NOMO-1 treated with dmso at 0.1 percent for 144 hours (cell line): ENCODE data around the gene SLC1A4.
A peak's percentile ranks its signal among the peaks of the same experiment; 100 is the strongest.

ENCODE experiments used
- DNase-seq: peaks from one replicate; lab custom pipeline; 2025; ENCODE audit not compliant: unreplicated experiment; lab: John Stamatoyannopoulos, UW

The SLC1A4 gene

DNA sequence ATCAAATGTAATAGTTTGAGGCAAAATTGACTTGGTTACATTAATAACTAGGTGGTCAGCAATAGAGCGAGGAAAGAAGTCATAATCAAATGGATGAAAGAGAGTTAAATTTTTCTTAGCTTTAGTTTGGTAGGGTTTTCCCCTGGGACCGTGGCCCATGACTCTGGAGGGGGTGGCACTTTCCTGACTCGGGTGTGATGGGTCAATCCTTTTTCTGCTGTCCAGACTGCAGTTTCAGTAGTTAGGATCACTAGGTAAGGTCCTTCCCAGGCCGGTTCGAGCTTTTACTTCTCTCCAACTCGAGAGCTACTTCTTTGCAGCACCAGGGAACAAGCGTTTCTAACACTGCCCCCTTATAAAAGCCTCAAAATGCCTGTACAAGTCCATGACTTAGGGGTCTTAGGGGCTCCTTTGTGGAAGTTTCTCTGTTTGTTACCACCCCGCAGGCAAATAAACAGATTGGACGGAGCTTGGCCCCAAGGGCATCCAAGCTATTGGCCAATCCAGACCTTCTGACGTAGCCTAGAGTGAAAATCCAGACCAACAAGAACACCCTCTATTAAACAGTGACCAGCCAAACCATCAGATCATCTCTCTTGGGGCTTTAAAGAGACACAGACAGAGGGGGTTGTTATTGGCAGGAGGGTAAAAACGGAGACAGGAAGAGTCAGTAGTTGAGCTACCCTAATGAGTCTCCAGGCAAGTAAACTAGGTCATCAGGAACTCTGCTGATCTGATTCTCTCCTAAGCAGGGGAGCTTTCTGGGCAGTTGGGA is 57.6 kb downstream of the SLC1A4 start:
- no peak for DNase-seq

DNA sequence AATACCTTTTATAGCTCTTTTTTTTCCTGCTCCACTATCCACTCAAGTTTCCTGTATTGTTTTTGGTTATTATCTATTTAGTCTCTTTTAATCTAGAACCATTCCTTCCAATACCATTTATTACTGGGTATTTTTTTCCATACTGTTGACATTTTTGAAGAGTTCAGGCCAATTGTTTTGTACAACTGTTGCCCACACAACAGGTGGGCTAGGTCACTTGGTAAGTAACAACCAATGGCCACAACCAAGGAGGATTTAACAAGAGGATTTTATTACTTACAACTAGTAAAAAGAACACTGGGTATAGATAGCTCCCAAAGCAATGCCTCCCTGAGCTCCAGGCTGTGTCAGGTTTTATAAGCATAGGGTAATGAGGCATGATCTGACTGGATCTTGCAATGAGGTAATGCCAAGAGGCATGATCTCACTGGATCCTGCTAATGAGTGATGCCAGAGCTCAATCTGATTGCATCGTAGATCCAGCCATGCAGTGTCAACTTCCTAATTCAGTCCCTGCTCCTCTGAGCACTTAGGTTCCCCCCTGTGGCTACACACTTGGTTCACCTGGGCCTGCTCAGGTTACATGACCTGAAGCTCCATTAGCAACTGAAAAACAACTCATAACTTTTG is 59.9 kb downstream of the SLC1A4 start:
- DNase-seq, result no peak

GRCh38 chr2:65050931-65051330 is 61.7 kb downstream of the SLC1A4 start:
- no peak for DNase-seq

DNA sequence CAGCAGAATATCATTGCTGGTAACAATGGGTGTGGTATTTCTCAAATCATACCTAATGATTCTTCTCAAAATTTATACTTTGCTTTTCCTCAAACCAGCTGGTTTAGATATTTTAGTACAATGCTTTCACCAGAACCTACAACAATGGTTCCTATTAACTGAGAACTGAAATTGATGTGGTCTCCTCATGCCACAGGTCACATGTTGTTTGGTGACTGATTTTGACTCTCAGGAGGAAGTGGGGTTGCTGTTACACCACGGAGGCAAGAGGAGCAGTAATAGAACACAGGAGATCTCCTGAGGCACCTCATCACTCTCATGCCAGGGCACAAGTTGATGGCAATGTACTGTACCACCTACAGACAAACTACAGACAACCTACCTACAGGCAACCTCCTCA is 64.0 kb downstream of the SLC1A4 start:
- DNase-seq, result peak; percentile 71

DNA sequence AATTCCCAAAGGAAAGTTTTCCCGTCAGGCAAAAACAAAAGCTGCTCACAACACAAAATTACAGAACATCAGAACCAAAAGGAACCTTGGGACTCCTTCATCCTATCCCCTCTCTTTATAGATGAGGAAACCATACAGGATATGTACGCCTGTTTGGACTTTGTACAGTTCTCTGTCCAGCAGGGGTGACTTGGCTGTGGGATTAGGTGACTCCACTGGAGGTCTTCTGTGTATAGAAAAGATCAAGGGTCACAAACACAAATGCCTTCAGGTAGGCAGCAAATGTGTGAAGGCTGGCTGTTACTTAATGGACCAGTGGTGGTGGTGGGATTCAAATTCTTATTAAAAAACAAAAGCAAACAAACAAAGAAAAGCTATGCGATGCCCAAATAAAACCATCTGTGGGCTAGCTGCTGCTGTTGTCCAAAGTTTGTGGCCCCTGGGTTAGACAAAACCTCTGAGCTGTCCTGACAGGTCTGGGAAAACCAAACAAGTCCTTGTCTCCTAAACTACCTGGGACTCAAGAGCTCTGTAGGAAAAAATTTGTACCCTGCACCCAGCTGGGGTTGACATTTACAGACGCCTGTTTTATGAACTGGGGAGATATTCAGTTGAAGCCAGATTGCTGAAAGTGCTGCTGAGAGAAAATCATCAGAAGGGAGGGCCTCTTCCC is 65.7 kb downstream of the SLC1A4 start:
- no peak for DNase-seq

- peak; percentile 11 for DNase-seq
Measured at GRCh38 chr2:65055422-65056214, 66.4 kb downstream of the SLC1A4 start.

DNA sequence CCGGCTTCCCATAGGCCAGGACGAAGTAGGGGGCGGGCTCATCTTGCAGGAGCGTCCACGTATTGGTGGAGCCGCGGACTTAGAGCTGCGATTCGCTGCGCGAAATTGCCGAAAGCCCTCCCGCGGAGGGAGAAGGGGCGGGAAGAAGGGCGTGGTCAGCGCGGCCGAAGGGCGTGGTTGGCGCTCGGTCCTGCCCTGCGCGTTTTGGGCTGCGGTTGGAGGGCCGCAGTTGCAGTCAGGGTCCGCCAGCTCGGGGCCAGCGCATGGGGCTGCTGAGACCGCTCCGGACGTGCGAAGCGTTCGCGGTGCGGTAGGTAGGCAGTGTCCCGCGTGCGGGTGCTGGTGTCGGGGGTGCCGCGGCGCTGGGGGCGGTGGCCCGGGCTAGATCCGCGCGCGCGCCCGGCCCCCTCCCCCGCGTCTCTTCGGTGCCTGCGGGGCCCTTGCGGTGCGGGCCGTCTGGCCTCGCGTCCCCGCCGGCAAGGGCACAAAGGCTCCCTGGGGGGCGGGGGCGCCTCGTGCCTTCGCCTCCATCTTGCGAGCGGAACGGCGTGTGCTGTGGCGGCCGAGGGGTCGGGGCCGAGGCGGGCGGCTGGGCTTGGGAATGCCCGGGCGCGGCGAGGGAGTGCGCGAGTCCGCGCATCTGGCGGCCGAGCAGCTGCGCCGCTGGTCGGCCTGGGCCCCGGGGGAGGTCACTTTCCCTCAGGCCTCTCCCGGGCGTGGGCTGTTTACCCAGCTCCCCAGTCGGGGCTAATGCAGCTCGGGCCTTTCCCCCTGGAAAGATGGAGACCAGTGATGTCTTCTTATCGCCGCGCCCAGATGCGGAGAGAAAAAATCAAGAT is 67.2 kb downstream of the SLC1A4 start, which contains the start of gene CEP68:
TSS of gene CEP68 (plus strand) at position 202 of the 839 bp plus-strand sequence. CDS start 13,029 bp downstream, outside the sequence.
- DNase-seq, result peak; percentile 95

DNA sequence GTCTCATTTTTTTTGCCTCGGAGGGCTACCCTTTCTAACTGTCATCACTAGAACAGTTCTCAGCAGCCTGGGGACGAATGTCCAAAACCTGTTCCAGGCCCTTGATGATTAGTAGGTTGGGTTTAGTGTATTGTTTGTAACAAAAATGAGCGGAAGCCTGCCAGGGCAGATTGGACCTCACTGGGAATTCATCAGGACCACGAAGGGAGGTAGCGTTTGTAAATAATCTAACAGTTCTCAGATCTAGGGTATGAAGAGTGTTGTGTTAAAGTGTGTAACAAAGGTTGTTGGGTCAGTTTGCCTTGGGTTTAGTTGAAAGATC is 67.8 kb downstream of the SLC1A4 start:
- no peak for DNase-seq

GRCh38 chr2:65057391-65058052 is 68.3 kb downstream of the SLC1A4 start:
- peak; percentile 73 for DNase-seq

GRCh38 chr2:65059071-65059470 is 69.9 kb downstream of the SLC1A4 start:
- no peak for DNase-seq

DNA sequence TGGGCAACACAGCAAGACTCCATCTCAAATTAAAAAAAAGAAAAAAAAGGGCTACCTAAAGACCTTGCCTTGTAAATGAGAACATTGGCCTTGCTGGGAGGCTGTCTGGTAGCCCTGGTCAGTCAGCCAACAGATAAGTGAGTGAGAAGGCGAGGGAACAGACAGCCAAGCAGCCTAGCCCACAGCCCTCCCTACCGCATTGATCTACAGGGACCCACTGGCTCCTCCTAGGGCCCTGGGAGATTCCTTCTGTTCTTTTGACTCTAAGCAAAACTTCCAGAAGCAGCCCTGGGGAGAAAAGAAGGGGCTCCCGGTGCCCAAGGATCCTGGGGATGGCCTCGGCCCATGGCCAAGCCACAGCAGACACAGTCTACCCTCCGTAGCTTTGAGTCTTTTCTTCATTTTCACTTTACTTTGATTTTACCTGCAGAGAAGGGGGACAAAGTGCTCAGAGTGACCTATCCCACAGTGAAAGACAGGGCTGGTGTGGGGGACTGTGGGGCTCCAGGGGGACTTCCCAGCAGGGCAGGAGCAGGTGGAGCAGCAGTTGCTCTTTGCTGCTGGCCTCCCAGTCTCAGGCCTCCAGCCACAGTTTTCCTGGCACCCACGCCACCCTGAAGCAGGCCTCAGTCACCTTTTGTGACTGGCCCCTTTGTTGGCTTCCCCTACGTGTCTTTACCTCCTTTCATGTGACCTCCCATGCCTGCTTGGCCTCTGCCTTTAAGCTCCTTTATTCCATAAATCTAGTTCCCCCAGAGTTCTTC is 72.1 kb downstream of the SLC1A4 start:
- DNase-seq, result no peak

DNA sequence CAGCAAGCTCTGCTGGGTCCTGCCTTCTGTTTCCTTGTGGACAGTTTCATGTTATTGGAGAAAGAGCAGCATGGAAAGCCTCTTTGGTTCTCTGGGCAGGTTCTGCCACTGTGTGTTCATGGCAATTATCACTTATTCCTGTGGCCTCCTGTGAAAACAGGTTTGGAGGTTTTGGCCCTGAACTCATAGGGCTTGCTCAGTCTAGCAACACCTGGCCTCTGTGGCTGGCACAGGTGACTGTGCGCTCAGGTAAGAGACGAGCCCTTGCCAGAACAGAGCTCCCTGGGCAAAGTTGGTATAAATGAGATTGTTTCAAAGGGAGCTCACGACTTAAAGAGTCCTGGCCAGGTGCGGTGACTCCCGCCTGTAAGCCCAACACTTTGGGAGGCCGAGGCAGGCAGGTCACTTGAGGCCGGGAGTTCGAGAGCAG is 72.7 kb downstream of the SLC1A4 start:
- no peak for DNase-seq

DNA sequence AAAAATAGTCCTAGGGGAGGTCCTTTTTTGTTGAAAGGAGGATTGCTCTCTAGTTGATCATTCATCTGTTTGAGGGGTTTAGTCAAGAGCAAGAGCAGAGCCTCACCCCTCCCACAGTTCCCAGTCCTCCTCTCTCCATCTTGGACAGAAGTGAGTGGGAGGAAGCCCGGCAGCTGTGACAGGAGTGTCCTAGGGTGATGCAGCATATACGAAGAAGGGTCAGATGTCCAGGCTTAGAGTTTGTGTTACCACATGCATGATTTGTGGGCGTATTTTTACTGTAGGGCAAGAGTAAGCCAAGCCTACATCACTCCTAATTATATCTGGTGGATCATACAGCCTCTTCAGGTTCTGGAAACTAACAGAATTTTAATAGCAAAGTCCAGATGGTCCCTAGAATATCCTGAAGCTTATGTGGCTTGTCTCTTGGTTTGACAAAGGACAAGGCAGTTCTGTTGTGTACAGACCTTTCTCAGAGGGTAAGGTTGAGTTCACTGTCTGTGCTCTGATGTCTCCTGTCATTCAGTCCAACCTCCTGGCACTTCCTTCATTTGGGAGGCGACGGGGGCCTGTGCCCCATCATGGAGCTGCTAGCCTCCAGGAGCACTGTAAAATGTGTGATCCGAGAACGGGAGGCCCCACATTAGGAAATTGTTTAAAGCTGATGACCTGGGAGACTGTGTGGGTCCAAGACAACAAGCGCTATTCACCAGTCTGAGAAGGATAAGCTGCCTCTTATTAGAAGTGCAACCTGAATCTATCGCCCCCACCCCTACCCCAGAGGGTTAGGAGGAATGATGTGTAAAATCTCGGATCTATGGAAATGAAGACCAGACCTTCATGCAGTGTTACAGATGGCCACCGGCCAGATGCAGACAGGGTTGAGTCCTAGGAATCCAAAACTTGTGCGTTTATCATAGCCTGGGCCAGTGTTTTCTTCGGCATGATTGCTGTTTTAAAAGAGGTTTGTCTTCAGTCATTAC is 73.9 kb downstream of the SLC1A4 start:
- DNase-seq, result no peak

DNA sequence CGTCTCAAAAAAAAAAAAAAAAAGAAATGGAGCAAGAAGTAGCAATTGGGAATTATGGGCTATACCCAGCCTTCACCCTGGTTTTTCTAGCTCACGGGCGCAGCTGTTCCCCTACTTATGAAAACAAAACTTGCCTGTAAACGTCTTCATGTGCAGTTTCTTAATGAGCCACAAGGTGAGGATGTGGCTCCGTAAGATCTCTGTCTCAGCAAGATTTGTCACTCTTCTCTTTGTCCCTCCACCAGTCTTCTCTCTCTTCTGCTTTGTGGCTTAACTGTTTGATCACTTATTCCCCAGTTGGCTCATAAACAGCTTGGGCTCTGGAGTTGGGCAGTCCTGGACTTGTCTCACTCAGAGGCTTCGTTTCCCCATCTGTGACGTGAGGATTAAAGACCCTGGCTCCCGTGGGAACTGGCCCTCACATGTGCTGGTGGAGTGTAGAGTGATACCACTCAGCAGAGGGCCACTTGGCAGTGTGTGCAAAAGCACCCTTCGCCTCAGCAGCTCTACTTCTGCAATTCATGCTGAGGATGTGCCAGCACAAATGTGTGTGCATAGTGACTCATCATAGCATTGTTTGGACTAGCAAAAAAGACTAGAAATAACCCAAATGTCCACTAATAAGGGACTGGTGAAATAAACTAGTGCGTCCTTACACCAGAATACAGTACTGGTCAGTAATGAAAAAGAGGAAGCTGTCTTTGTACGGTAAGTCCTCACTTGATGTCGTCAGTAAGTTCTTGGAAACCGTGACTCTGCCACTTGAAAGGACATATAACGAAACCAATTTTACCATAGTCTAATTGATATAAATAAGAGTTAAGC is 75.7 kb downstream of the SLC1A4 start:
- peak; percentile 94 for DNase-seq

DNA sequence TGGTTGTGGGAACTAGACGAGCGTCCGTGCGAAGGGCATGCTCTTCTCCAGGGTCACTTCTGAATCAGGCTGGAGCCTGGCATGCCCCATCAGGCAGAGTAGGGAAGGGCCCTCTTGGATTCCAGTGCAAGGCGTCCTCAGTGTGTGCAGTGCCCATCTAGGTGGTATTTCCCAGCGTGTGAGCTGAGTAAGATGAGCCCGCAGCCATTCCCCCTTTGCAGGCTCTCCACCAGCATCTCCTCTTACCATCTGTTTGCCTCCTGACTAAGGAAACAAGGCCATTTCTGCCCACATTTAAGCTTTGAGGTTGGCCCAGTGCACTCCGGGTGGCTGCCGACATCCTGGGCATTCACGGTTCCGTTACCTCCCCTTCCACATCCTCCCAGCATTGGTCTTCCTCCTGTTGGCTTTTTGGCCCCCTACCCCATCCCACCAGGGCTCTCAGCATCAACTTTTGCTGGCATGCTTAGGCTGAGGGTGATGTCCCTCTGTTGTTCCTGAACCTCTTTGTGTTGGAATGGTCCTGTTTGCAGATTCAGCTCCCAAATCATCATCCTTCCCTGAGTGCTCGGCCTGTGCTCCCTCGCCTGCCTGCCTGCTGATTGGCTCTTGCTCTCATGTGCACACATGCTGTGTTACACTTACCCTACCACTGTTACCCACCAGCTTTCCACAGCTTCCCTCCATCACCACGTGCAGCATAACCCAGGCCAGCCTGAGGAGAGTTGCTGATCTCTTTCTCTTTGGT is 78.8 kb downstream of the SLC1A4 start:
- no peak for DNase-seq

DNA sequence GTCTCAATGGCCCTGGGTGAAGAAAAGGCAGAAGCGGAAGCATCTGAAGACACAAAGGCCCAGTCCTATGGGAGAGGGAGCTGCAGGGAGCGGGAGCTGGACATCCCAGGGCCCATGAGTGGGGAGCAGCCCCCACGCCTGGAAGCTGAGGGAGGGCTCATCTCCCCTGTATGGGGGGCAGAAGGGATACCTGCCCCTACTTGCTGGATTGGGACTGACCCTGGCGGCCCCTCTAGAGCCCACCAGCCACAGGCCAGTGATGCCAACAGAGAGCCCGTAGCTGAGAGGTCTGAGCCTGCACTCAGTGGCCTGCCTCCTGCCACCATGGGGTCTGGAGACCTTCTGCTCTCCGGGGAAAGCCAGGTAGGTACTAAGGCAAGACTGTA is 80.2 kb downstream of the SLC1A4 start:
- DNase-seq, result no peak
